OCI-M2 (cell line): ENCODE measurements around the gene KRTAP3-2.
"Not testable (repeated sequence)": the region's sequence is repeated elsewhere in the genome, so short reads cannot be mapped to it uniquely, and the experiment has no call there.

Source experiments
- DNase-seq: peaks from one replicate; lab custom pipeline; 2025; ENCODE audit not compliant: unreplicated experiment; lab: John Stamatoyannopoulos, UW

The KRTAP3-2 gene

DNA sequence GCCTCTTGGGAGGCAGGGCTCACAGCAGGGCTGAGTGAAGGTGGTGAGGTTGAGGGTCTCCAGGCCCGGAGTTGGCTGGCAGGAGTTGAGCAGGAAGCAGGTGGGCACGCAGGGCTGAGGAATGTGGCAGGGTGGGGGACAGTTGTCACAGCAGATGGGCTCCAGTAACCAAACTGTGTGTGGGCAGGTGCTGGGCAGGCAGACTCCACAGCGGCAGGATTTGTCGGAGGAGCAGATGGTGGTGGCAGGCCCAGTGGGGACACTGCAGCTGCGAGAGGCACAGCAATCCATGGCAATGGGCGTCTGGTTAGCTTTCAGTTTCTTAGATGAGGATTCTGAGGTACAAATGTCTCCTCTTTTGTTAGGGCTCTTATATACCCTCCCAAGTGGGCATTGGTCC lies at the start of gene KRTAP3-2:
TSS of gene KRTAP3-2 (minus strand) at position 344 of the 400 bp plus-strand sequence. CDS start at position 291, 53 bp downstream.
- not testable (repeated sequence) for DNase-seq

DNA sequence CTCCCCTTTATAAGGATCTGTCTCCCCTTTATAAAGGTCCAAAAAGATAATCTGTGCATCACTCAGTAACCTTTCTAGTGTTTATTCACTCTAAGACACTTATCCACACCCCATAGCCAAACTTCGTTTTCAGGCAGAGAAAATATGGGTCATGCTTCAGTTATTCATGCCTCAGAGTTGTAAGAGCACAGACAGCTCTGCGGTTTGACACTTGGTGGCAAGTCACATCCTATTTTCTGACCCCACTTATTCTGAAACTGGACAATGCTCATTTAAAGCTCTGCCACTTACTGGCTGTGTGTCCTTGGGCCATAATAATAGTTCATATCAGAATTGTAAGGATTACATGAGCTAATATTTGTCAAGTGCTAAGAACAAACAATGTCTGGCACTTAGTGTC lies 49.4 kb upstream of the KRTAP3-2 start:
- DNase-seq: no peak

DNA sequence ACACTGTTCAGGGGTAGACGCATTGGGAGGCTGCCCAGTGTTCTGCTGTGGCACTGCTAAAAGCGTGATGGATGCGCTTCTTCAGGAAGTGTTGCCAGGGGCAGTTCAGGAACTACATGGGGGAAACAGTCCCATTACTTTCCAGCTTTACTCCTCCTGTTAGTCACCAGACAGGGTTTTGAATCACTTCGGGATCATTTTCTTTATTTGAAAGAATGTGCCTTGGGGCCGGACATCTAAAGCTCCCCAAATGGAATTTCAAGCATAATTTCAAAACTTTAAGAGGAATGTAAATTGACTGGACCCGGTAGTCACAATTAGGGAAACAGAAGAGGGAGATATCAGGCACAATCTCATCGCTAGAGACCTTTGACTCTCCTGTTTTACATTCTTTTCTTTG lies 48.7 kb upstream of the KRTAP3-2 start:
- no peak for DNase-seq

DNA sequence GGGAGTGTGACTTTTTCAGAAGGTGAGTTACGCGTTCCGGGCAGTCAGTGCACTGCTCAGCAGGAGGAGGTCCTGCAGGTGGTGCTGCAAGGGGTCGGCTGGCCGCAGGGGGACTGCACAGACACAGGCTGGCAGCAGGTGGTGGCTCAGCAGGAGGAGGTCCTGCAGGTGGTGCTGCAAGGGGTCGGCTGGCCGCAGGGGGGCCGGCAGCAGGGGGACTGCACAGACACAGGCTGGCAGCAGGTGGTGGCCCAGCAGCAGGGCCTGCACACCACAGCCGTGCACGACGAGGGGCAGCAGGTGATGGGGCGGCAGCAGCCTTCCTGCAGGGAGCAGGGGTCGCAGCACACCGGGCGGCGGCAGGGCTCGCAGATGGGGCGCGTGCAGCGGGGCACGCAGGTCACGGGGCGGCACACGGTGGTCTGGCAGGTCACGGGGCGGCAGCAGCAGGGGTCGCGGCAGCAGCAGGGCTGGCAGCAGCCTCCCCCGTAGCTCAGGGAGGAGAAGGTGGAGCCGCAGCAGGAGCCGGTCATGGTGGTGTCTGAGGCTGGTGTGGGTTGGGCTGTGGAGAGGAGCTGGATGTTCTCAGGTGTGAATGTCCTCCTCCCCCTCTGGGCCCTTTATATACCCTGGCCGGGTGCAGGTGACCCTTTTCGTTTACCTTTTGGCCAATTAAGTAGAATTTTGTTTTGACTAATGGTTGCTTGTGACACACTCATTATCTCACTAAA lies 47.2 kb upstream of the KRTAP3-2 start, which contains the start of gene KRTAP2-1:
TSS of gene KRTAP2-1 (minus strand) at position 582 of the 731 bp plus-strand sequence. CDS start at position 533, 49 bp downstream.
- DNase-seq: not testable (repeated sequence)

DNA sequence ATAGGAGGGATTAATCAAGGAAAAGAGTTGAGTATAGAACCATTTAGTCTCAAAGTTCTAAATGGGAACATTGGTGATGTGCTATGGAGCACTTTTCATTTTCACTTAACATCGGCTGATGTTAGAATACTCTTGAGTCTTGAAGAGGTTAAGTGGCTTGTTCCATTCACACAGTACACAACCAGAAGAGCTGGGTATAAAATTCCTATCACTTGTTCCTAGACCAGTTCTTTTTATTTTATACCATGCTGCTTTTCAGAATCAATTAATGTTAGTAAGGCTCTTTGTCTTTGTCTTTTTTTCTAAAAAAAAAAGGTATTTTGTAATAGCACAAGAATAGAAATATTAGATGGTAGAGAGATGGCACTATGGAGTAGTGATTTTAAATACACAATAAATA lies 43.2 kb upstream of the KRTAP3-2 start:
- DNase-seq: no peak

DNA sequence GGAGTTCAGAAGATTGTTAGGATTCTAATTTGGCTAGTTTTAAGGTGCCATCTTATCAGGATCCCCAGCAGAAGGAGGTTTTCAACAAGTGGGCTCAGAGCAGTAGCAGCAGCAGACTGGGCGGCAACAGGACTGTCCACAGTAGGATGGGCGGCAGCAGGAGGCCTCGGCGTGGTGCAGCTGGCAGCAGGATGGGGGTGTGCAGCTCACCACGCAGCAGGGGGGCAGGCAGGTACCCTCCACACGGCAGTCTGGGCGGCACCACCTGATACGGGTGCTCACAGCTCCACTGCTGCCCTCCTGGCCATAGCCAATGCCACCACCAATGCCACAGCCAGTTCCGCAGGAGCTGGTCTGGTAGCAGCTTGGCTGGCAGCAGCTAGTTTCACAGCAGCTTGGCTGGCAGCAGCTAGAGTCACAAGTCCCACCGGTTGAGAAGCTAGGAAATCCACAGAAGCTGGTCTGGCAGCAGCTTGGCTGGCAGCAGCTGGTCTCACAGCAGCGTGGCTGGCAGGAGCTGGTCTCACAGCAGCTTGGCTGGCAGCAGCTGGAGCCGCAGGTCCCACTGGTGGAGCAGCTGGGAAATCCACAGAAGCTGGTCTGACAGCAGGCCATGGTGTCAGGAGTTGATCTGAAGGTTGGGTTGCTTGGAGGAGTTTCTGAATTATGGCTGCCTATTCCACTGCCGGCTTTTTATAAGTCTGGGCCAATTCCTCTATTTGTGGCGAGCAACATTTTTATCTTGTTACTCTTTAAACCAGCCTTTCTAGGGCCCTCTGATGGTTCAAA lies 41.3 kb upstream of the KRTAP3-2 start, which contains the start of gene KRTAP1-1:
TSS of gene KRTAP1-1 (minus strand) at position 668 of the 789 bp plus-strand sequence. CDS start at position 615, 53 bp downstream.
- DNase-seq: not testable (repeated sequence)

DNA sequence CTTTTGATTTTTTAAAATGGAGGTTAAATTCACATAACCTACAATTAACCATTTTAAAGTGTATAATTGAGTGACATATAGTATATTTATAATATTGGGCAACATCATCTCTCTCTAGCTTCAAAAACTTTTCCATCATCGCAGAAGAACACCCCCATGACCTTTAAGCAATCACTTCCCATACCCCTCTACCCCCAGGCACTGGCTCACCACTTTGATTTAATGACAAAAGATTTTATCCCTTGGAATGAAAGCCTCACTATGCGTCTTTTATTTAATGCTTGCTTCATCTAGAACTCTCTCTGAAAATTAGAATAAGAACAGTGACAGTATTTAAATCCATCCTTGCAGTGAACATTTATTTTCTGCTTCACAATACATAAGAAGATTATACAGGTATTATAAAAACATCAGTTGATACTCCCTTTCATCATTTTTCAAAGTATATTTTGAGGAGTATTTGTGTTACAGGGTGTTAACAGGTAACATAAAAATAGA lies 38.2 kb upstream of the KRTAP3-2 start:
- DNase-seq: no peak

DNA sequence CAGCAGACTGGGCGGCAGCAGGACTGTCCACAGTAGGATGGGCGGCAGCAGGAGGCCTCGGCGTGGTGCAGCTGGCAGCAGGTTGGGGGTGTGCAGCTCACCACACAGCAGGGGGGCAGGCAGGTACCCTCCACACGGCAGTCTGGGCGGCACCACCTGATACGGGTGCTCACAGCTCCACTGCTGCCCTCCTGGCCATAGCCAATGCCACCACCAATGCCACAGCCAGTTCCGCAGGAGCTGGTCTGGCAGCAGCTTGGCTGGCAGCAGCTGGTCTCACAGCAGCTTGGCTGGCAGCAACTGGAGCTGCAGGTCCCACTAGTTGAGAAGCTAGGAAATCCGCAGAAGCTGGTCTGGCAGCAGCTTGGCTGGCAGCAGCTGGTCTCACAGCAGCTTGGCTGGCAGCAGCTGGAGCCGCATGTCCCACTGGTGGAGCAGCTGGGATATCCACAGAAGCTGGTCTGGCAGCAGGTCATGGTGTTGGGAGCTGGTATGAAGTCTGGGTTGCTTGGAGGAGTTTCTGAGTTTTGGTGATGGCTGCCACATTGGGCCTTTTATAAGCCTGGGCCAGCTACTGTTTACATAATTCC lies 34.7 kb upstream of the KRTAP3-2 start, which contains the start of gene KRTAP1-3:
TSS of gene KRTAP1-3 (minus strand) at position 529 of the 590 bp plus-strand sequence. CDS start at position 476, 53 bp downstream.
- not testable (repeated sequence) for DNase-seq

DNA sequence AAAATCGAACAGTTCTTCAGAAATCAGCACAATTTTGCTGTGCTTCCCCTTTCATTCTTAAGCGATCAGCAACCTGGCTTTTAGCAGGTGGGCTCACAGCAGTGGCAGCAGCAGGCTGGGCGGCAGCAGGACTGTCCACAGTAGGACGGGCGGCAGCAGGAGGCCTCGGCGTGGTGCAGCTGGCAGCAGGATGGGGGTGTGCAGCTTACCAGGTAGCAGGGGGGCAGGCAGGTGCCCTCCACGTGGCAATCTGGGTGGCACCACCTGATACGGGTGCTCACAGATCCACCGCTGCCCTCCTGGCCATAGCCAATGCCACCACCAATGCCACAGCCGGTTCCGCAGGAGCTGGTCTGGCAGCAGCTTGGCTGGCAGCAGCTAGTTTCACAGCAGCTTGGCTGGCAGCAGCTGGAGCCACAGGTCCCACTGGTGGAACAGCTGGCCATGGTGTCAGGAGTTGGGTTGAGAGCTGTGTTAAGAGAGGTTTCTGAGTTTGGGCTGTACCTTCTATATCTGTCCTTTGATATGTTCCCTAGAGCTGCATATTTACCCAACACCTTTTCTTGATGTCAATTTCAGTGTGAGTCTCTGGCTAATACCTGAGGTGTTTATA lies 30.0 kb upstream of the KRTAP3-2 start, which contains the start of gene KRTAP1-4:
TSS of gene KRTAP1-4 (minus strand) at position 563 of the 613 bp plus-strand sequence. CDS start at position 446, 117 bp downstream.
- DNase-seq: no peak

DNA sequence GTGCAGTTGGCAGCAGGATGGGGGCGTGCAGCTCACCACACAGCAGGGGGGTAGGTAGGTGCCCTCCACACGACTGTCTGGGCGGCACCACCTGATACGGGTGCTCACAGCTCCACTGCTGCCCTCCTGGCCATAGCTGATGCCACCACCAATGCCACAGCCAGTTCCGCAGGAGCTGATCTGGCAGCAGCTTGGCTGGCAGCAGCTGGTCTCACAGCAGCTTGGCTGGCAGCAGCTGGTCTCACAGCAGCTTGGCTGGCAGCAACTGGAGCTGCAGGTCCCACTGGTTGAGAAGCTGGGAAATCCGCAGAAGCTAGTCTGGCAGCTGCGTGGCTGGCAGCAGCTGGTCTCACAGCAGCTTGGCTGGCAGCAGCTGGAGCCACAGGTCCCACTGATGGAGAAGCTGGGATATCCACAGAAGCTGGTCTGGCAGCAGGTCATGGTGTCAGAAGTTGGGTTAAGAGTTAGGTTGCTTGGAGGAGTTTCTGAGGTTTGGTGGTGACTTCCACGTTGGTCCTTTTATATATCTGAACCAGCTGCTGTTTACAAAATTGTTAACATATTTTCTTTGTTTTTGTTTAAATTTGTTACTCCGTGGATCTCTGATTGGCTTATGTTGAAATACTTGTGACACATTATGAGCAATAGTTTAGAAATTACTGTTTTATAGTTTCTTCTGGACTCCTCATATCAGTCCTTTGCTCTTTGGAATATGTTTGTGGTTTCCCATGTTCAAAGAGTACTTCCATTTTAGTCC lies 27.2 kb upstream of the KRTAP3-2 start, which contains the start of gene KRTAP1-5:
TSS of gene KRTAP1-5 (minus strand) at position 494 of the 757 bp plus-strand sequence. CDS start at position 441, 53 bp downstream.
- no peak for DNase-seq

DNA sequence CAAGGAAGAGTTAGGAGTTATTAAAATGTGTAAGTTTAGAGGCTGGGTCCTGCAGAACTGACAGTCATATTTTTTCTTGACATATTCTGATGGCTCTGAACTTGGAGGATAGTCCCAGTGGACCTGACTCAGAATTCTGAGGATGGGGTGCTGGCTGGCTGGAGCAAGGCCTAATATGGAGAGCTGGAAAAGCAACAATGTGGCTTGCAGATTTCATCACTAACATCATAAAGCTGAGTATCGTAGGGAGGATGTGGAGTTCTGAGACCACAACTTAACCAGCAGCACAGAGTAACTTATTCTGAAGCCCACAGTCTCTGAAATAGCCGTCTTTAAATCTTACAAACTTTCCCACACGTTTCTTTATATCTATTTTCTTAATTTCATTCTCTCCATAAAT lies 25.0 kb upstream of the KRTAP3-2 start:
- no peak for DNase-seq

DNA sequence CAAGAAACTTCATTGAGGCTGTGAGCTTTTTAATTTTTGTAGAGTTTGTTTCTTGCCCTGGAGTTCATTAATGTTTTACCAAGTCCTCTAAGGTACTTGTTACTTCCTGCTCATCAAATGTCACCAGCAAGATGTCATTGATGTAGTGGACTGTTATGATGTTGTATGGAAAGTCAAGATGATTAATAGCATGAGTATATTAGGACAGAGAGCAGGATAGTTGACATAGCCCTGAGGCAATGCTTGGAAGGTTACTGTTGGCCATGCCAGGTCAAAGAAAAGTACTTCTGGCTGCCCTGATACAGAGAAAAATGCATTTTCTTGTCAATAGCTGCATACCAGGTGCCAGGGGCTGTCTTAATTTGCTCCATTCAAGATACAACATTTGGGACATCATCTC lies 20.6 kb upstream of the KRTAP3-2 start:
- no peak for DNase-seq

DNA sequence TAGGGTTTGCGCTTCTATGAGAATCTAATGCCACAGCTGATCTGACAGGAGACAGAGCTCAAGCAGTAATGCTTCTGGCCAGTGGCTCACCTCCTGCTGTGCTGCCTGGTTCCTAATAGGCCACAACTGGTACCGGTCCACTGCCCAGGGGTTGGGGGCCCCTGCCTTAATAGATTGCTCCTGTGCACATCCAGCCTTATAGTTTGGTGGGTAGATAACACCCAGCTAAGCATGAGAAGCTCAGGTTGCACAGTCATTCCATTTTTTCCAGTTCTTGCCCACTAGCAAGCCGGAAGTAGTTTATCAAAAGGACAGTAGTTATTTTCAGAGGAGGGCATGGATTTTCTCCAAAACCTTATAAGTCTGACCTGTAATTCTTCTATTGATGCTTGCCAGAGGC lies 19.7 kb upstream of the KRTAP3-2 start:
- DNase-seq: no peak

DNA sequence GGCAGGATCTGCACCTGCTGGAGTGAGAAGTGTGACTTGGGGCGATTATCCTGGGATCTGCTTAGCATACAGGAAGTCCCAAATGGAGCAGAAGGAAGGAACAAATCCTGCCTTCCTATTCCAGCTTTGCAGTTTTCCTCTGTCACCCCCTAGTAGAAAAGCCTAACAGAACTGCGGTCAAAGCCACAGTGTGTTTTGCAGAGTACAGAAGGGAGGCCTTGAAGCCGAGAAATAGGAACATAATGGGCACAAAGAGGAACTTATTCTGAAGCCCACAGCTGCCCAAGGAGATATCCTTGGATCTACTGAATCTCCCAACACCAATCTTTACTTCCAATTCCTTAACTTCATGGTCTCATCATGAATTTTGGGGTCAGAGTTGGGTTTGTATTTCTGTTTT lies 18.8 kb upstream of the KRTAP3-2 start:
- DNase-seq: no peak

DNA sequence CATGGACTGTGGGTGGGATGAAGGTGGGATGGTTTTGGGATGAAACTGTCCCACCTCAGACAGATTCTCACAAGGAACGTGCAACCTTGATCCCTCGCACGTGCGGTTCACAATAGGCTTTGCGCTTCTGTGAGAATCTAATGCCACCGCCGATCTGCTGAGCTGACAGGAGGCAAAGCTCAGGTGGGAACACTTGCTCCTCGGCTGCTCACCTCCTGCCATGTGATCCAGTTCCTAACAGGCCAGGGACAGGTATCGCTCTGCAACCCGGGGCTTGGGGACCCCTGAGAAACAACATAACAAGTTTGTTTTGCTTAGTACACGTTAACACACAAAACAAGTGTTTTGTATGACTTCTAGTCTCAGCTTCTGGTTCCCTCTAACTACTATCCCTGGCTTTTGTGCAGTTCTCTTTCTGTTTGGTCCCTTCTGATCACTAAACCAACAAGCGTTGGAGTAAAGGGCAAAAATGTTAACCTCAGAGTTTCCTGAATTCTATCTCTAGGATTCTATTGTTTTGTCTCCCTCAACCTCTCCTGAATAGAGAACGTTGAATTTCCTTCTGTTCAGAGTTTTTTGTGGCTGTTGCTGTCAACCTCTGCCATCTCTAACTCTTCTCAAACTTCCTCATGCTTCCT lies 17.0 kb upstream of the KRTAP3-2 start:
- no peak for DNase-seq

DNA sequence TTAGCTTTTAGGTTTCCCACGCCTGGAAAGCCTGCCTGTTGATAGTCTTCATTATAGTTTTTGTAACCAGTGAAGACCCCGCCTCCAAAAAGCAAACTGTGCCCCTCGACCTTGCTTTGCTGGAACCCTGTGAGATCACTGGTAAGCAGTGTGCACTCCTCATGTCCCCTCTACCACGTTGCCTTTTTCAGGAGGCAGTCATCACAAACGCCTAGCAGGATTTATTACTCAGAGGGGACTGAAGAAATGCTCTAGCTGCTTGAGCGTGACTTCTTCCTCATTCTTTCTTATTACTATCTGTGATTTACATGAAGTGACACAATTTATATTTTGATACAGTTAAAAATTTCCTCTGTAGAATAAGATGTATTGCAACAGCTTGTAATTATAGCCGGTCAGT lies 15.7 kb upstream of the KRTAP3-2 start:
- no peak for DNase-seq

DNA sequence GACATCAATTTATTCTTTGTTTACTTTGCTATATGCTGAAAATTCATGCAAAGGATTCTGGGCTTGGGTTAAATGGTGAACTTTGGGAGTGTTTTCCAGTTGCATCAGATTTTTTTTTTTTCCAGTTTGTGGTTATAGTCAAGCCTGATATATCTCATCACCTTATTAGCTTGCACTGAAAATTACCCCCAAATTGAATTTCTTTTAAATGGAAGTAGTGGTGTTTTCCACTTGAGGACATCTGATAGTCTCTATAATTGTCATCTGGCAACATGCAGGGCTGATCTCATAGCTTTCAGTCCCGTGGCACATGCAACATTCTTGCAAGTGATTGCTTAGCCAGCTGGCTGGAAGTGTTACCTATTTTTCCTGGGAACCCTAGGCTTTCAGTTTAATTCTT lies 13.9 kb upstream of the KRTAP3-2 start:
- DNase-seq: no peak

DNA sequence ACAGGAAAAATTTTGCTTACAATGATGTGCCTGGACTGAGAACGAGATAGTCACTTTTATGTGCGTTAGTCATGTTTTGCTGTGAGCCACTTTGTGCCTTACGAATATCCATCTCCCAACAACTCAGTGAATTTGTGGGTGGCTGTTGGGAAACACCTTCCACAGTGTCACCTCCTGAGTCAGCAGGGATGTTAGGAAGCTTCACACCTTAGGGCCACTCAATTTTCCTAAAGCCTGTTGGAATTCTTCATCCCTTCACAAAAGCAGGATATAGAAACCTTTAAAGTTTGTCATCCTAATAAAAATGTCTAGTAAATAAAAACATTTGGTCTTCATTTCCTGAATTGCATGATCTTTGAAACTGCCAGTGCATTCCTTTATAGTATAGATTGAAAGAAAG lies 13.5 kb upstream of the KRTAP3-2 start:
- DNase-seq: no peak
